COLO668 (cell line): Measurements from ENCODE around the gene INA.
A peak's percentile ranks its signal among the peaks of the same experiment; 100 is the strongest.
"Not testable (repeated sequence)": the region's sequence is repeated elsewhere in the genome, so short reads cannot be mapped to it uniquely, and the experiment has no call there.

Experiments used
- DNase-seq: peaks from one replicate; lab custom pipeline; 2025; ENCODE audit not compliant: unreplicated experiment; lab: John Stamatoyannopoulos, UW

INA gene

DNA sequence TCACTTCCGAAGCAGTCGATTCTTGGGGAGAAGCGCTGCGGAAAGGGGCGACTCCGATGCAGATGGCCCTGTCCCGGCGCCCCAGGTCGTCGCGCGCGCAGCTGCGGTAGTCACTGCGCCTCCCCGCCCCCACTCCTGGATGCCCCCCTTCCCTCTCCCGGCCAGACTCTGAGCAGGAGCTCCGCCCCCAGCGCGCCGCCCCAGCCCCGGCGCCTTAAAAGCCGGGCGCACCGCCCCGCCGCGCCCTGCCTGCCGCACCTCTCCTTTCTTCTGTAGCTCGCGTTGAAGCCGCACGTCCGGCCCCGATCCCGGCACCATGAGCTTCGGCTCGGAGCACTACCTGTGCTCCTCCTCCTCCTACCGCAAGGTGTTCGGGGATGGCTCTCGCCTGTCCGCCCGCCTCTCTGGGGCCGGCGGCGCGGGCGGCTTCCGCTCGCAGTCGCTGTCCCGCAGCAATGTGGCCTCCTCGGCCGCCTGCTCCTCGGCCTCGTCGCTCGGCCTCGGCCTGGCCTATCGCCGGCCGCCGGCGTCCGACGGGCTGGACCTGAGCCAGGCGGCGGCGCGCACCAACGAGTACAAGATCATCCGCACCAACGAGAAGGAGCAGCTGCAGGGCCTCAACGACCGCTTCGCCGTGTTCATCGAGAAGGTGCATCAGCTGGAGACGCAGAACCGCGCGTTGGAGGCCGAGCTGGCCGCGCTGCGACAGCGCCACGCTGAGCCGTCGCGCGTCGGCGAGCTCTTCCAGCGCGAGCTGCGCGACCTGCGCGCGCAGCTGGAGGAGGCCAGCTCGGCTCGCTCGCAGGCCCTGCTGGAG lies at the start of gene INA:
Gene INA, plus strand, starts transcription at position 243 of the 817 bp plus-strand sequence. Its CDS starts 74 bp downstream, at position 317.
- peak; percentile 86 for DNase-seq

DNA sequence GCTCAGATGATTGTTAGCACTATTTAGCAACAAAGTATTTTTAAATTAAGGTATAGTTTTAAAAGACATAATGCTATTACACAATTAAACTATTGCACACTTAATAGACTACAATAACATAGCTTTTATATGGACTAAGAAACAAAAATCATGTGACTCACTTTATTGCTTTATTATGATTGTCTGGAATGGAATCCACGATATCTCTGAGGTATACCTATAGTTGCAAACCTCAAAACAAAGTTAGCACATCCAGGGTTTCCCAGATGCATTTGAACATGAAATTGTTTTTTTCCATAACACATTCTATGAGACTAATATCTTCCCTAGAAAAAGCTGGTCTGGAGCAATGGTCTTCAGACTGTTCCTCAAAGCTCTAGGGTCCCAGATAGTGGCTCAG lies 49.5 kb upstream of the INA start:
- no peak for DNase-seq

DNA sequence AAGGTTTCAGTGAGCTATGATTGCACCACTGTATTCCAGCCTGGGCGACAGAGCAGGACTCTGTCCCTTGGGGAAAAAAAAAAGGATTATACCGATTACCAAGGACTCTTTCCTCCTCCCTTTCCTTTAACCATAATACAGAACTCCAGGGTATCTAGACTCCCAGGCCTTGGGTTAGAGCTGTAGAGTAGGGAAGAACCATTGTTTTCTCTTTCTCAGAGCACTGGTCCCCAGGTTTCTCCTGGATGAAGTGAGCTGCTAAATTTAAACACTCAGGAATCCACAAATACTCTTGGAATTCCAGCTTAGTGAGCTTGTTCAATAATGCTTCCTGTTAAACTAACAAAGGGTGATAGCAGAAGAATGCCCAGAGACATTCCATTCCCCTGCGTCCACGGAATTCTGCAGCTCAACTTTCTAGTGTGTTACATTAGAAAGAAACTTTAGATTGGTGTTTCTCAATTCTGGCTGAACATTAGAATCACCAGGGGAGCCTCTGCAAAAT lies 45.8 kb upstream of the INA start:
- no peak for DNase-seq

DNA sequence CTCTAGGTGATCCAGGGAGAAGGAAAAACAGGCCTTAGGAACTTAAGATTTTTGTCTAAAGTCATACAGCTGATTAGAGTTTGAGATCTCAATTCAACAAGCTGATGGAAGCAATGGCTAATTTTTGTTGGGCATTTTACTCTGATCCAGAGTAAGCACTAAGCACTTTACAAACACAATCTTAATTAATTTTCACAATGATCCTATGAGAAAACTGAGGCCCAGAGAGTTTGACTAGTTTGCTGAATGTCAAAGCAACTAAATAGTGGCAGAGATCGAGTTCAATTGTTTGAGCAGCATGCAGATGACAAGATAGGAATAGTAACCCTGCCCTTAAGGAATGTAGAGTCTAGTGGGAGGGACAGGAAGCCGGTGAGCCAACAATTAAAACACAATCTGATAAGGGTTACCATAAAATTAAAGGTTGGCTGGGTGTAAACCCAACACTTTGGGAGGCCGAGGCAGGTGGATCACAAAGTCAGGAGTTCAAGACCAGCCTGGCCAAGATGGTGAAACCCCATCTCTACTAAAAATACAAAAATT lies 44.7 kb upstream of the INA start:
- no peak for DNase-seq

DNA sequence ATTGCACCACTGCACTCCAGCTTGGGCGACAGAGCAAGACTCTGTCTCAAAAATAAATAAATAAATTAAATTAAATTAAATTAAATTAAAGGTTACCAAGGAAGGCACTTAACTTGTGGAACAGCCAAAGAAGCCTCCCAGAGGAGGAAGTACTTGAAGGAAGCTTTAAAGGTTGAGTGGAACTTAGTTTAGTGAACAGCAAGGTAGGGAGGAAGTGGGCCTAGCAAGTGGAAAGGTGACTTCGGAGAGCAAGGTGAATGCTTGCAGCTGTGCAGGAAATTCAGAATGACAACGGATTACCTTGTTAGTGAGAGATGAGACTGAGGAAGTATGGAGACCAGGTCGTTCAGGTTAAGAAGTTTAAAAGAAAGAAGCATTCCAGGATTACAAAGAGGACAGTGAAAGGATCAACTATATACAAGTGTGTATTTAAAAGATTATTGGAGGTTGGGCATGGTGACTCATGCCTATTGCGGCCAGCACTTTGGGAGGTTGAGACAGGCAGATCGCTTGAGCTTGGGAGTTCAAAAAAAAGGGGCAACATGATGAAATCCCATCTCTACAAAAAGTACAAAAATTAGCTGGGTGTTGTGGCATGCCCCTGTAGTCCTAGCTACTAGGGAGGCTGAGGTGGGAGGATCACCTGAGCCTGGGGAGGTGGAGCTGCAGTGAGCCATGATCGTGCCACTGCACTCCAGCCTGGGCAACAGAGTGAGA lies 44.0 kb upstream of the INA start:
- DNase-seq: no peak

DNA sequence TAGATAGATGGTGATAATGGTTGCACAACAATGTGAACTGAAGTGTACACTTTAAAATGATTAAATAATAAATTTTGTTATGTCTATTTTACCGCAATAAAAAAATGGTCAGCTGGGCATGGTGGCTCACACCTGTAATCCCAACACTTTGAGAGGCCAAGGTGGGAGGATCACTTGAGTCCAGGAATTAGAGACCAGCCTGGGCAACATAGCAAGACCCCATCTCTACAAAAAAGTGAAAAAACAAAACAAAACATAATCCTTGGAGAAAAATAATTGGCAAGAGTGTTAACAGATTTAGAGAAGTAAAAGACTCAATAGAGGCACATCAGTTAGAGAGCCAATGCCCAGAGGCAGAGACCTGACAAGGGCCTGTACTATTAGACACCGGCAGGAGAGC lies 41.2 kb upstream of the INA start:
- no peak for DNase-seq

DNA sequence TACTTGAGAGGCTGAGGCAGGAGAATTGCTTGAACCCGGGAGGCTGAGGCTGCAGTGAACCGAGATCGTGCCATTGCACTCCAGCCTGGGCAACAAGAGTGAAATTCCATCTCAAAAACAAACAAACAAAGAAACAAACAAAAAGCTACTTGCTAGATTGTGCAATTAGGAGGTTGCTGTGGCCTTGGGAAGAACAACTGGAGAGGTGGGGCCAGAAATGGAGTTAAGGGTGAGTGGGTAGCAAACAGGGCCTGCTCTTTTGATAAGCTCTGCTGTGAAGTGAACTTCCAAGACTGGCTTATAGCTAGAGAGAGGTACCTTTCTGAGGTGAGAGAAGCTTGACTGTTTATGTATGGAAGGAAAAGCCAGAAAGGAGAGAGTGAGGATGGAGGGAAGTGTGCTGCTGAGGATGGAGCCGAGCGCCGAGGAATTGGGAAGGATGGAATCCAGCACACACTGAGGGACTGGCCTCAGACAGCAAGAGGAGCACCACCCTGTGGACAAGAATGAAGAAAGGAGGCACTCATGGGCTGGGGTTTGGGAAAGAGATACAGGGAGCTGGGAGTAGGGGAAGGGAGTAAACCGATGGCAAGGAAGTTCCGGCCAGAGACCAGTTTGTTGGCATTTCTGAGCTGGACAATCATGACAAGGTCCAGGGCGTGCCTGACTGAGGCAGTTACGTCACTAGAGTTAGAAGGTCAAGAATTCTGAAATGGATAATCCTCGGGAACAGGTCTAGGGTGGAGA lies 38.3 kb upstream of the INA start:
- DNase-seq: no peak

DNA sequence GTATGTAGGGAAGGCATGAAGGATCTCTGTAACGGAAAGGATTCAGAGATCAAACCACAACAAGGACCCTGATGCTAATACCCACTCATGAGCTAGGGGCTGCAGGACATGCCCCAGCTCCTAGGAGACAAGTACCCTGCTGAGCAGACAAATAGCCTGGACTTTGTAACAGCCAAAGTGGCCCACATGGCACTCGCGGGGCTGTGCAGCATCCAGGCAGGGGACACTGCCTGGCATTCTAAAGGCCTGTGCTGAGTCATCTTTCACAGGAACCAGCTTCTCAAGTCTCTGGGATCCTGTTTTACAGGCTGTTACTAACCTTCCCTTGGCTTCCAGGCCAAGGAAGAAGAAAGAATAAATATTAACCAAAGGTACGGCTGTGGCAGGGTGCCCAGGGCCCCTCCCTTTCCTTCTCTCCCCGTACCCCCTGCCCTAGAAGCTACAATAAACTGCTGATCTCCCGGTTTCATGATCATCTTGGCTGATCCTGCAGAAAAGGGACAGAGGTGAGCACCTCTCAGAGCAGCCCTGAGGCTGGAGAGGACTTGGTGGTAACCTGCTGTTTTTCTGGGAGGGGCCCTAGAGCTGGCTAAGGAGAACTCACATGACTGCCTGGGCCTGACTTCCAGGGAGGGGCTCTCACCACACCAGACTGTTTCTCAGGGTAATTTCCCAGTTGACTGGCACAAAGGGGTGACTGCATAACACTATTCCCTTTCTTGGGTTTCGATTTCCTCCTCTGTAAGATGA lies 35.5 kb upstream of the INA start:
- peak; percentile 14 for DNase-seq

DNA sequence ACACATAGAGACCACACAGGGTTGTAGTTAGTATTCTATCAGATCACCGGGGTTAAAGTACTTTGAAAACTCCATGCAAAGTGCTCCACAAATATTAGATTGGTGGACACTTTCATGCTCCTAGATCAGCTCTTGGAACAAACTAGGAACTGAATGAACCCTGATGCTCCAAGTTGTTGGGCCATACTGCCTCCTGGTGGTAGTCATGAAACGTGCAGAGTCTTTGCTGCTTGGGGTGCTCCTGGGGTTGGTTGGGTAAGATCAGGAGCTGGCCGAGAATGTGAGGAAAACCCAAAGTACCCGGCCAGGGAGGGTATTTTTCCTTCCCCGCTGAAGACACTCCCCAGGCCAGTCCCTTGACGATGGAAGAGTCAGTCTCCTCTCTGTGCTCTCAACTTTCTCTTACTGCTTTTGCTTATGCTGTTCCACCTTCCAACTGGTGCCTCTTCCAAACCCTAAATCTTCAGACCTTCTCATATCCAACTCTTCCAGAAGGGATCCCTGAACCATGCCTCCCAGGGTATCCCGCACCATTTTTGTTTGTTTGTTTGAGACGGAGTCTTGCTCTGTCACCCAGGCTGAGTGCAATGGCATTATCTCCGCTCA lies 32.2 kb upstream of the INA start:
- peak; percentile 37 for DNase-seq

DNA sequence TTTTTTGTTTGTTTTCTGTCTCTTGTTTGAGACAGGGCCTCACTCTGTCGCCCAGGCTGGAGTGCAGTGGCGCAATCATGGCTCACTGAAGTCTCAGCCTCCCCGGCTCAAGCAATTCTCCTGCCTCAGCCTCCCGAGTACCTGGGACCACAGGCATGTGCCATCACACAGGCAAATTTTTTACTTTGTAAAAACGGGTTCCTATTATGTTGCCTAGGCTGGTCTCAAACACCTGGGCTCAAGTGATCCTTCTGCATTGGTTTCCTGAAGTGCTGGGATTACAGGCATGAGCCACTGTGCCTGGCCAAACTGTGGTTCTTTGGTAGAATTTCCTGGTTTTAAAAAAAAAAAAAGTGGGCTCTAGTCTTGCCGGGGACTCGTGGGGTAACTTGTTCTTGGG lies 31.4 kb upstream of the INA start, which contains the start of gene RPEL1:
Gene RPEL1, plus strand, starts transcription at position 301 of the 400 bp plus-strand sequence. CDS start 110 bp downstream, outside the sequence.
- DNase-seq: not testable (repeated sequence)

DNA sequence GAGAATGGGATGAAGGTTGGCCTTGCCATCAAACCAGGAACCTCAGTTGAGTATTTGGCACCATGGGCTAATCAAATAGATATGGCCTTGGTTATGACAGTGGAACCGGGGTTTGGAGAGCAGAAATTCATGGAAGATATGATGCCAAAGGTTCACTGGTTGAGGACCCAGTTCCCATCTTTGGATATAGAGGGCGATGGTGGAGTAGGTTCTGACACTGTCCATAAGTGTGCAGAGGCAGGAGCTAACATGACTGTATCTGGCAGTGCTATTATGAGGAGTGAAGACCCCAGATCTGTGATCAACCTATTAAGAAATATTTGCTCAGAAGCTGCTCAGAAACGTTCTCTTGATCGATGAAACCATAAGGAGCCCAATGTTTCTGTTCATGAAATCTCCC lies 30.6 kb upstream of the INA start:
- no peak for DNase-seq

DNA sequence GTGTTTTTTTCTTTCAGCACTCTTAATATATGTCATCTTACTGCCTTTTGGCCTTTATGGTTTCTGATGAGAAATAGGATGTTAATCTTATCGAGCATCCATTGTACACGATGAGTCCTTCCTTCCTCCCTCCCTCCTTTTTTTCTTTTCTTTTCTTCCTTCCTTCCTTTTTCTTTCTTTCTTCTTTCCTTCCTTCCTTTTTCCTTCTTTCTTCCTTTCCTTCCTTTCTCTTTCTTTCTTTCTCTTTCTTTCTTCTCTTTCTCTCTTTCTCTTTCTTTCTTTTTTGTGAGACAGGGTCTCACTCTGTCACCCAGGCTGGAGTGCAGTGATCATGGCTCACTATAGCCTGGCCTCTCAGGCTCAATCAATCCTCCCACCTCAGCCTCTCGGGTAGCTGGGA lies 22.8 kb upstream of the INA start:
- DNase-seq: no peak

DNA sequence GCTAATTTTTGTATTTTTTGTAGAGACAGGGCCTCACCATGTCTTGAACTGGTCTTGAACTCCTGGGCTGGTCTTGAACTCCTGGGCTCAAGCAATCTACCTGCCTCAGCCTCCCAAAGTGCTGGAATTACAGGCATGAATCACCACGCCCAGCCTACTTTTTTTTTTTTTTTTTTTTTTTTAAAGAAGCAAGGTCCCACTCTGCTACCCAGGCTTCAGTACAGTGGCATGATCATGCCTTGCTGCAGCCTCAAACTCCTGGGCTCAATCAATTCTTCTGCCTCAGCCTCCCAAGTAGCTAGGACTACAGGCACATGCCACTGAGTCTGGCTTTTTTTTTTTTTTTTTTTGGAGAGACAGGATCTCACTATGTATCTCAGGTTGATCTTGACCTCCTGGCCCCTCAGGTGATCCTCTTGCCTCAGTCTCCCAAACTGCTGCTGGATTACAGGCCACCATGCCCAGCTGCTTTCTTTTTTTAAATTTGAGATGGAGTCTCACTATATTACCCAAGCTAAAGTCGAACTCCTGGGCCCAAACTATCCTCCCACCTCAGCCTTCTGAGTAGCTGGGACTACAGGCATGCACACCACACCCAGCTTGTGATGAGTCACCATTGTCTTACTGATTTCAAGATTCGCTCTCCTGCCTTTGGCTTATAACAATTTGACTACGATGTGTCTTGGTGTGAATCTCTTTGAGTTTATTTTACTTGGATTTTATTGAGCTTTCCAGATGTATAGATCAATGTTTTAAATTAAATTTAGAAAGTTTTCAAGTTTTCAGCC lies 22.2 kb upstream of the INA start:
- no peak for DNase-seq

DNA sequence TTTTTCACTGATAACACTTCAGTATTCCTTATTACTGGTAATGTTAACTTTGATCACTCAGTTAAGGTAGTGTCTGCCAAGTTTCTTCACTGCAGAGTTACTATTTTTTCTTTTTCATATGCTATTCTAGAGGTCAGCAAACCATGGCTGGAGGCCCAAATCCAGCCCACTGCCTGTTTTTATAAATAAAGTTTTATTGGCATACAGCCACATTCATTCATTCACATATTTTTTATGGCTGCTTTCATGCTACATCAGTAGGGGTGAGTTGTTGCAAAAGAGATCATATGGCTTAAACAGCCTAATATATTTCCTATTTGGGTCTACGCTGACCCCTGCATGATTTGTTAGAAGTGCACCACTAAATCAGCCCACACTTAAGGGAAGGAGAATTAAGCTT lies 20.3 kb upstream of the INA start:
- no peak for DNase-seq

DNA sequence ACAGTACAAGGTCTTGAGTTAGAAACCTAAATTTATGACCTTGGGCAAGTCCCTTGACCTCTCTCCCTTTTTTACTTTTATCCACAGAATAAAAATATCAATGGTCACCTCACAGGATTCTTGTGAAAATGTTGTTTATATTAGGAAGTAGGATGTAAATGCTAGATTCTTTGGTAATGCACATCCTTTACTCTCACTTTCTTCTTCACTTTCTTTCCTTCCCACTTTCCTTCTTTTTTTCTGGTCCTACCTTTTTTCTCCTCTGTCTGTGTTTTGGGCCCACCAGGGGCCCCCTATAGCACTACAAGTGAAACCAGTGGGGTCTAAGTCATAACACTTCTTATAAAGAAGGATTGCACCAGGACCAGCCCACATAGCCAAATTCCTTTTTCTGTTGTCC lies 19.1 kb upstream of the INA start:
- no peak for DNase-seq

DNA sequence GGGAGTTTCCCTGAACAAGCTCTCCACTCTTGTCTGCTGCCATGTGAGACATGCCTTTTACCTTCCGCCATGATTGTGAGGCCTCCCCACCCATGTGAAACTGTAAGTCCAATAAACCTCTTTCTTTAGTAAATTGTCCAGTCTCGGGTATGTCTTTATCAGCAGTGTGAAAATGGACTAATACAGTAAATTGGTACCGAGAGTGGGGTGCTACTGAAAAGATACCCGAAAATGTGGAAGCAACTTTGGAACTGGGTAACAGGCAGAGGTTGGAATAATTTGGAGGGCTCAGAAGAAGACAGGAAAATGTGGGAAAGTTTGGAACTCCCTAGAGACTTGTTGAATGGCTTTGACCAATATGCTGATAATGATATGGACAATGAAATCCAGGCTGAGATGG lies 18.0 kb upstream of the INA start:
- not testable (repeated sequence) for DNase-seq

DNA sequence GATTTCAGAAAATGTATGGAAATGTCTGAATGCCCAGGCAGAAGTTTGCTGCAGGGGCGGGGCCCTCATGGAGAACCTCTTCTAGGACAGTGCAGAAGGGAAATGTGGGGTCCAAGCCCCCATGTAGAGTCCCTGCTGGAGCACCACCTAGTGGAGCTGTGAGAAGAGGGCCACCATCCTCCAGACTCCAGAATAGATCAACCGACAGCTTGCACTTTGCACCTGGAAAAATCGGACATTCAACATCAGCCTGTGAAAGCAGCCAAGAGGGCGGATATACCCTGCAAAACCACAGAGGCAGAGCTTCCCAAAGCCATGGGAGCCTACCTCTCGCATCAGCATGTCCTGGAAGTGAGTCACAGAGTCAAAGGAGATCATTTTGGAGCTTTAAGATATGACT lies 16.9 kb upstream of the INA start:
- DNase-seq: no peak

DNA sequence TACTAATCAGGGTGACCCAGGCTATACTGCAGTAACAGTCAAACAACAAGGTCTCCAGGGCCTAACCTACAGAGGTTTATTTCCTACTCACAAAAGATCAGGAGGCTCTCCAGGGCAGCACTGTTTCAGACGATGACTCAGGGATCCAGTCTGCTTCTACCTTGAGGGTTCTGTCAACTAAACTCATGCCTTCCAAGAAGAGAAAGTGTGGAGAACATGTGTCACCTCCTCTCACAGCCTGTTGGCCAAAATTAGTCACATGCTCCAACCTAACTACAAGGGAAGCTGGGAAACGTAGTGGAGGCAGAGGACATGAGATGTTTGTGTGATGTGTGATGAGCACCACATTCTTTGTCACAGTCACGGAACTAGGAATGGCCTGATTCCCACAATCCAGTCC lies 14.7 kb upstream of the INA start:
- DNase-seq: no peak

DNA sequence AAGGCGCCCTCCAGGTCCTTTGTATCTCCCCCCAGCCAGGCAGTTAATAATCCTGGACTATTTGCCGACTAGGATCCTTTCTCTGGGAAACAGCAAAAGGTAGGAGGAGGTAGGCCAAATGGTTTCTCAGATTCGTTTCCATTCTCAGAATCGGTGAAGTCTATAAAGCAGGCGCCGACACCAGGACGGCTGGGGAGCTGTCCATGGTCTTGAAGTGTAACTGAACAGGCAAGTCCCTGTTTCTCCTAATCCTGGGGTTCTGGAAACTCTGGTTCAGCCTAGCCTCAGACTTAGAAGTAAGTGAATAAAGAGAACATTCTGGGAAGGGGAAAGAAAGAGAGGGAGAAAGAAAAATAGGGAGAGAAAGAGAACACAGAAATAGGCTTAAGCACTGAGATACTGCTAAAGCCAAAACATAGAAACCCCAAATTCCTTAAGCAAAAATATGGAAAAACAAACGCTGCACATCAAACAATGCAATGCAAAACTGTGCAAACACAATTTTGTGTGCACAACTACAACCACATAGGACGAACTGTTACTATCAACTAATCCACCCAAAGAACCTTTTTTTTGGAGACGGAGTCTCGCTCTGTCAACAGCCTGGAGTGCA lies 11.1 kb upstream of the INA start:
- DNase-seq: no peak
